ENCODE results near the gene ZNF165.
A peak's percentile ranks its signal among the peaks of the same experiment; 100 is the strongest.
"Not testable (repeated sequence)": the region's sequence is repeated elsewhere in the genome, so short reads cannot be mapped to it uniquely, and the experiment has no call there.

Gene ZNF165

DNA sequence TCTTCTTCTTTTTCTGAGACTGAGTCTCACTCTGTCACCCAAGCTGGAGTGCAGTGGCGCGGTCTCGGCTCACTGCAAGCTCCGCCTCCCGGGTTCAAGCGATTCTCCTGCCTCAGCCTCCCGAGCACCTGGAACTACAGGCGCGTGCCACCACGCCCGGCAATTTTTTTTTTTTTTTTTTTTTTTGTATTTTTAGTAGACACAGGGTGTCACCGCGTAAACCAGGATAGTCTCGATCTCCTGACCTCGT, at the start of gene ZNF165:
ZNF165 (plus strand) TSS at position 188 of the 250 bp plus-strand sequence. CDS start 4,913 bp downstream, outside the sequence.
- not testable (repeated sequence) for DNase-seq

DNA sequence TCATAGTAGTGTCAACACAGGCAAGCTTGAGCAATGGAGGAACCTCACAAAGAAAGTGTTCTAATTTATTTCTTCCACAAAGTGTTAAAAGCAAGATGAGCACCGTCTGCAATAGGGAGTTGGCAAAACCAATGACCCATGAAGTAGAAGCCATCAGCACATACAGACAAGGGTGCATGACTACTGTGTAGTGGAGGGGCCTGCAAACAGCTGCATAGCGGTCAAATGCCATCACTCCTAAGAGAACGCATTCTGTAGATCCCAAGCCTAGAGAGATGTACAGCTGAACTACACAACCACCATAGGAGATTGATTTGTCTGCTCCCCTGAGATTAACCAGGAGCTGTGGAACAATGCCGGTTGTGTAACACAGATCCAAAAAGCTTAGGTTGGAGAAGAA, 26.8 kb upstream of the ZNF165 start:
- DNase-seq, result no peak

DNA sequence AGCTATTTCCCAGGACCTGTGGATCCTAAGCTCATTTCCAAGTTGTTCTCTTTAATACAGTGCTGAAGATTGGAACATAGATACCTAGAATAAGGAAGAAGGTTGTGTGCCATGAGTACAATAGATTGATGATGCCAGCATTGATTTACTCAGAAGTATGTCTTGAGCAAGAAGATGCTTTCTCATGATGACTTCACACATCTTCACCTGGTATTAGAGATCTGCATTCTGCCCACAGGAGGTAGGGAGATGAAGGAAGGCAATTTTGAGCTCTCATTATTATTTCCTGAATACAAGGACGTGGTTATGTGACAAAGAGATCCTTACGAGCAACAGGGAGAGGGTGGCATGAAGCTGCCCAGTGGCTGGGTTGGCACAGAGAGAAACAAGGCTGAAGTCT, 20.0 kb upstream of the ZNF165 start:
- no peak for DNase-seq

DNA sequence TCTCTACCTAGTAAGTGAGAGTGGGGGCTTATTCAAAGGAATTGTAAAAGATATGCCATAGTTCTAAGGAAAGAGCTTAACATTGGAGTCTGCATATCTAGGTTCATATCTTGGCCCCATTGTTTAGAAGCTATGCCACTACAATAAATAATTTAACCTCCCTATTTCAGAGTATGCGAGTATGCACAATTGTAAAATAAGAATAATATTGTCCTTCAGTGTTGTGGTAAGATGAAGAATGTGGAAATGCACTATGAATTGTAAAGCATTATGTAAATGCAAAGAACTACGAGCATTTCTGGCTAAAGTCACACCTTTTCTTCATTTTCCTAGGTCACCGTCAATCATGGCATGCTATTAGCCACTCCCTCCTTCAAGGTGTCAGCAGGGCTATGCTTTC, 16.1 kb upstream of the ZNF165 start:
- DNase-seq, result no peak

DNA sequence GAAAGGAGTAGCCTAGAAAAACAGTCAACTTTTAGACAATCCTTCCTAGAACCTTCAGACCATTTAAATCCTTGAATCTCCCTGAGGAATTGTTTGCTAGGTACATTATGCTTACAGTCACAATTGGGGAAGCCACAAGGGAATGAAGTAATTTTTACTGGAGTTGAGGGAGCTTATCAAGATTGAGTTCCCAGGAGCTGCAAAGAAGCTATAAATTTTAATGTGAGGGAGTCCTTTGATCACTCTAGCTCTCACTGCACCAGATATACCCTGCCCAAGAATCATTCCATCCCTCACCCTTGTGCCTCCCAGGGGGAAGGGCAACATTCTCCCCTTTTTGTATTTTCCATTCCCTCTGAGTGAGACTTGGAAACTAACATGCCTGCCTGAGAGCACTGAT, 12.3 kb upstream of the ZNF165 start:
- no peak for DNase-seq

DNA sequence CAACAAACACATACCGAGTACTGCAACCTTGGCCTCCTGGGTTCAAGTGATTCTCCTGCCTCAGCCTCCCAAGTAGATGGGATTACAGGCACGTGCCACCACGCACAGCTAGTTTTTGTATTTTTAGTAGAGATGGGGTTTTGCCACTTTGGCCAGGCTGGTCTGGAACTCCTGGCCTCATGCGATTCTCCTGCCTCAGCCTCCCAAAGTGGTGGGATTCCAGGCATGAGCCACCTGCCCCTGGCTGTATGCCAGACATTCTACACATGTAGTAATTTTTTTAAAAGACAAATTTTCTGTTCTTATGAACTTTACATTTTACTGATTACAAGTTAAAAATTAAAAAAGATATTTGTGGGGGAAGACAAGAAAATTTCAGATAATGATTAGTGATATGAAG, 9.4 kb upstream of the ZNF165 start:
- DNase-seq, result not testable (repeated sequence)

DNA sequence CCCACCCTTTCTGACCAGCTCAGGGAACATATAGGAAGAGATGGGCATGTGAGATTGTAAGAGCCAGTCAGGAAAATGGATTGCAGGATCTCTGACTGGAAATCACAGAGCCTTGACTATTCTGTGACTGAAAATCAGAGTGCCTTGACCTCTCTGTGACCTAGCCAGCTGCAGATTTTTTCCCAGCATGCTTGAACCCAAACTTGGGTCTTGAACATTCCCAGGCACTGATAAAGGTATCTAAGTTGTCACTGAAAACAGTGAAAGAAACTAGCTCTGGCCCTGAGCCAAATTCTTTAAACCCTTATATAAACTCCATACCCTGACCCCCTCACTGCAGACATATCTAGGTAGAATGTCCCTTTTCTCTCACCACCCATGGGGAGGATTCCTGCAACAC, 2.3 kb upstream of the ZNF165 start:
- no peak for DNase-seq

DNA sequence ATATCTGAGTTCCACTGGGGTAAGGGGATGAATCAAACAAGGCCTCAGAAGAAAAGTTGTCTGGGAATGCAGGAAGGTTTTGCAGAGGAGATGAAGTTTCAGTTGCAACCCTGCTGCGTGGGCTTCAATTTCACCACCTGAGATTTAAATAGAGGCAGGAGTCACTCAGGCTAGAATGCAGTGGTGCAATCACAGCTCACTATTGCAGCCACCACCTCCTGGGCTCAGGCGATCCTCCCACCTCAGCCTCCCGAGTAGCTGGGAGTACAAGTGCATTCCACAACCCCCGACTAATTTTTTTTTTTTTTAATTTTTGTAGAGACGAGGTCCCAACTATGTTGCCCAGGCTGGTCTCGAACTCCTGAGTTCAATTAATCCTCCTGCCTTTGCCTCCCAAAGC, 1.5 kb upstream of the ZNF165 start:
- no peak for DNase-seq

DNA sequence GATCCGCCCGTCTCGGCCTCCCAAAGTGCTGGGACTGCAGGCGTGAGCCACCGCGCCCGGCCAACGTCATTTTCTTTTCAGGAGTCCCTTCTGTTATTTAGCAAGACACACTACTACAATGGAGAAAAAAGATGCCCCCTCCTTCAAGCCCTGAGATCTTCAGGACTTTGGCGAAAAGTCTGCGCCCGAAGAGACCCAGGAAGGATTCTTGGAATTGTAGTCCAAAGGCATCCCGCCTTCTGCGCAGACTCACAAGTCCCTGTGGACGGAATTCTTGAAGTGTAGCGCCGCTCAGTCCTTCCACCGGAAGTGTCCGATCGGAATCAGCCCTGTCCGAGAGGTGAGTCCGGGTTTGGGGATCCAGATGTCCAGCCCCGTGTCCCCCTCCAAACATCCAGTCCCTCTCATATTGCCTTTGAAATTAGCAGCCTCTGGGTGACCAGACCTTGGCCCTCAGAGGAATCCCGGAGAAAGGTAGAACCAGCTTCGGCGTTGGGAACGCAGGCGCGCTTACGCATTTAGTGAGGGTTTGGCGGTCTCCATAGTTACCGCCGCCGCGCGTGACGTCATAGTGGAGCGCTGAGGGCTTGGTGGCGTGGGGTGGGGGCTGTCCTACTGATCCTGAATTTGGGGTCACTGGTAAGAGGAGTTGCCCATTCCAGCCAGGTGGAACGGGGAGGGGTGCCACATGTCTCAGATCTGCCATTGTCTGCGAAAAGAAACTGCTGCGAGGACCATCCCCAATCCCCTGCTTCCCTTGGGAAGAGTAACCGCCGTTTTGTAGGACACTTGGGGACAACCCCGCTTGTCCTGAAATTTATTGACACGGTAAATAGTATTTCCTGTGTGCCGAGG, 490 bp downstream of the ZNF165 start:
- DNase-seq, result peak; percentile 94

DNA sequence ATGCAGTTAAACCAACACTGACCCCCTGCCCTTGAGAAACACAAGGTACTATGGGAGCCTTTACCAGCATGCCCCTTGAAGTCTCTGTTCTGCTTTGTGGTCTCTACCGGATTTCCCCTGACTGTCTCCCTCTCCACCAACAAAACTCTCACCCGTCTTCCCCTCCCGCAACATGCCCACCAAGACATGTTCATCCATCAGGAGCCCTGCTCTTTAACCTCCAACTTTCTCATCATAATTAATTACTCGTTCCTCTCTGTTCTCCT, 1.1 kb downstream of the ZNF165 start:
- DNase-seq, result no peak

DNA sequence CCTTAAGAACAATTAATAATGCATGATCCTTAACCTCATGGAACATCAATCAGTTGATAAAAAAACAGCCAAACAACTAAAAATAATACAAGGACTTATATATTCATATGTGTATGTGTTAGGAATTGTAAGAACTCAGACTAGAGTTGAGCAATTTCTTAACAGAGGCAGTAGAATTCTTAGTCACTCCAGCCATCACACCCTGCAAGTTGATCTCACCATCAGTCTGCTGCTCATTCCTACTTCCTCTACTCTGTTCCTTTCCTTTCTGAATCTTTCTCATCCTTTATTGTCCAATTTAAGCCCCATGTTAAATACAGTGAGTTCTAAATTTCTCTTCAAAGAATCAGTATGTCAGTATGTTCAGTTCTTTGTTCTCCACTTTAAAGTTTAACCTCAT, 2.6 kb downstream of the ZNF165 start:
- no peak for DNase-seq

DNA sequence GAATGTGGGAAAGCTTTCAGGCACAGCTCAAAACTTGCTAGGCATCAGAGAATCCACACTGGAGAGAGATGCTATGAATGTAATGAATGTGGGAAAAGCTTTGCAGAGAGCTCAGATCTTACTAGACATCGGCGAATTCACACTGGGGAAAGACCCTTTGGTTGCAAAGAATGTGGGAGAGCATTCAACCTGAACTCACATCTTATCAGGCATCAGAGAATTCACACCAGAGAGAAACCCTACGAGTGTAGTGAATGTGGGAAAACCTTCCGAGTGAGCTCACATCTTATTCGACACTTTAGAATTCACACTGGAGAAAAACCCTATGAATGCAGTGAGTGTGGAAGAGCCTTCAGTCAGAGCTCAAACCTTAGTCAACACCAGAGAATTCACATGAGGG, 8.7 kb downstream of the ZNF165 start:
- no peak for DNase-seq

DNA sequence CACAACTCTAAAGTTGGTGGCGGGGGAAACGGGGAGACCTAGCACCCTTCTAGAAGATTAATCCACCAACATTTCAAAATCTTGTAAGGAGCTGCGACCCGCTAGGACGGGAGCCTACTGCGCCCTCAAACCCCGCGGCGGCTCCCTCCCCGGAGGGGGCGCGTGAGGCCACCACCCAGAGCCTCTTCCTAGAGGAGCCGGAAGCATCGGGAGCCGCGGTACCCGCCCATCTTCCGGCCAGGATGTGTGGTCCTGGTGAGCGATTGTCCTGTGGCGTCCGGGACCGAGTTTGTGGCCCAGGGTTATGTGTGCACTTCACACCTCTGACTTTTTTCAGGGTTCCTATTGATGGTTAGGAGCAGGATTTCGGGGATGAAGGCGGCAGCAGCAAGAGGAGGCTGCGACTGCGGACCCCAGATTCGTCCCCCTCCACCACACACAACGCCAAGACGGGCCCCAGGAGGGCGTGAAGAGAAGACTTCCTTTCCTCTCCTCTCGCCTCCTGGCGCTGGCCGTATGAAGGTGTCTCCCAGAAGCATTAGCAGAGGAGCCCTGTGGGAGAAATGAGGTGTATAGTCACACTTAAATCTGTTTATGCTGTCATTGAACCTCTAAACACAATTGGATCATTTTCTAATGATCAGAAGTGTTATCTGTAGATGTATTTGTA, 10.7 kb downstream of the ZNF165 start:
- peak; percentile 29 for DNase-seq

DNA sequence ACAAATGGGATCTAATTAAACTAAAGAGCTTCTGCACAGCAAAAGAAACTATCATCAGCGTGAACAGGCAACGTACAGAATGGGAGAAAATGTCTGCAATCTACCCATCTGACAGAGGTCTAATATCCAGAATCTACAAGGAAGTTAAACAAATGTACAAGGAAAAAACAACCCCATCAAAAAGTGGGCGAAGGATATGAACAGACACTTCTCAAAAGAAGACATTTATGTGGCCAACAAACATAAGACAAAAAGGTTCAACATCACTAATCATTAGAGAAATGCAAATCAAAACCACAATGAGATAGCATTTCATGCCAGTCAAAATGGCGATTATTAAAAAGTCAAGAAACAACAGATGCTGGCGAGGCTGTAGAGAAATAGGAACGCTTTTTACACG, 21.9 kb downstream of the ZNF165 start:
- not testable (repeated sequence) for DNase-seq

DNA sequence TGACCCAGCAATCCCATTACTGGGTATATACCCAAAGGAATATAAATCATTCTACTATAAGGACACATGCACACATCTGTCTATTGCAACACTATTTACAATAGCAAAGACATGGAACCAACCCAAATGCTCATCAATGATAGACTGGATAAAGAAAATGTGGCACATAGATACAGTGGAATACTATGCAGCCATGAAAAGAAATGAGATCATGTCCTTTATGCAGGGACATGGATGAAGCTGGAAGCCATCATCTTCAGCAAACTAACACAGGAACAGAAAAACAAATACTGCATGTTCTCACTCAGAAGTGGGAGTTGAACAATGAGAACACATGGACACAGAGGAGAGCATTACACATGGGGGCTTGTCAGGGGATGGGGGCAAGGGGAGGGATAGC, 22.3 kb downstream of the ZNF165 start:
- DNase-seq, result not testable (repeated sequence)

DNA sequence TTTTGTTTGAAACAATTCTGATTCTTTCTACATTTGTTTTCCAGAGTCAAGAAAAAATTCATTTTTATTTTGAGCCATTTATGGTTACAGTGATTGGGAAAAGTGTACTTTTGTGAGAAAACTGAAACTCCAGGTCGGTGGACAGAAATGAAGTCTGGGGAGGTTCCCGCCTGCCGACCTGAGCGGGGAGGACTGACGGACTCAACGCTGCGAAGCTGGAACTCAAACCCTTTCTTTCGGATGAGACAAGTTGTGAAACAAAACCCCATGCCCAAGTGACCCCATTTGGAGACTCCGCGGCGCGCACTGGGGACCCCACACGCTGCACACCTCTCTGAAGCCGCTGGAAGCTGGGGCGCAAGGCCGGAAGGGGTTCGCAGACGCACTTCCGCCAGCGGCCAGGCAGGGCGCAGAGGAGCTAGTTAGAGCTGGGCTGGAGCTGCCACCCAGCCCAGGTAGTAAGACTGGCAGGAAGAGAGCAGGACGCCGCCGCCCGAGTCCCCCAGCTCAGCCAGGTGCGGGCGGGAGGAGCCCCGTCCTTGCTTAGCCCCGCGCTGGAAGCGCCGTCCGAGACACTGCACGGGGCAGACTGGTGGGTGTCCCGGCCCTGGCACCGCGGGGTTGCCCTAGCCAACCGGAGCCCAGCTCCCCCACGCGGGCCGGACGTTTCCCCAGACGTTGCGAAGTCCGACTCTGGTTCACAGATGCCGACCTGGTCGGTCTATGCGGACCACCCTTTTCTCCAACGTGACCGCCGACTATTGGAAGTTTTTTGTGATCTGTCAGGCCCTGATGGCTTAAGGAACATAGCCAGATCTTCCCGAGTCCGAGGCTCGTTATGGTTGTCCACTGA, 24.2 kb downstream of the ZNF165 start:
- DNase-seq, result peak; percentile 76

DNA sequence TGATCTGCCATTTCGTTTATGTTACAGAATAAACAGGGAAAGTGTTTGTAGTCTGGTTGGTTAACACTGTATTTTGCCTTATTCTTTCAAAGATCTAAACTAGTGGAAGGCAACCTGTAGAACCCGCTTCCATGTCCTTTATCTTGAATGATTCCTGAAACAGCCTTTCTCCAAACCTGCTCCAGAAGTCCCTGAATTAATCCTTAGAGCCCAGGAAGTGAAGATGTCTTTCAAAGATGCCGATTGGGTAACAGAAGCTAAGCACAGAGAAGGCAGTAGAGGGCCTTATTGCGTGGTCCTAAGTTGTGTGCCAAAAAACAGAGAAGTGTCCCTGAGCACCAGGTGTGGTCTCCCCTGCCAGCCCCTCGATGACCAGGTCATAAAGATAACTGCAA, 24.9 kb downstream of the ZNF165 start:
- DNase-seq, result peak; percentile 32

DNA sequence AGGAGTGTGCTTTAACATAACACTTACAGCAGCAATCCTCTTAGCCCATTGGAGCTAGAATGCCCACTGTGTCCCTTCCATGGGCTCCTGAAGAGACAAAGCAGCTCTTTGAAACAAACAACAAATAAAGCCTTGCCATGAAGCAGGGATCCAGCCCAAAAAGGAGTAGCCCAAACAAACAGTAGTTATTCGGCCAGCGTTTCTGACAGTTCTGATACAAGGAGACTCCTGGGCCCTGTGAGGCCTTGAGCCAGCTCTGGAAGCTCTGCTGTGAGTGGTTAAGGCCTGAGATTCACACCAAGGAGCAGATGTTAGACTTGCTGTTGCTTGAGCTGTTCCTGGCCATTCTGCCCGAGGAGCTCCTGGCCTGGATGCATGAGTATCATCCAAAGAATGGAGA, 27.1 kb downstream of the ZNF165 start:
- DNase-seq, result no peak

DNA sequence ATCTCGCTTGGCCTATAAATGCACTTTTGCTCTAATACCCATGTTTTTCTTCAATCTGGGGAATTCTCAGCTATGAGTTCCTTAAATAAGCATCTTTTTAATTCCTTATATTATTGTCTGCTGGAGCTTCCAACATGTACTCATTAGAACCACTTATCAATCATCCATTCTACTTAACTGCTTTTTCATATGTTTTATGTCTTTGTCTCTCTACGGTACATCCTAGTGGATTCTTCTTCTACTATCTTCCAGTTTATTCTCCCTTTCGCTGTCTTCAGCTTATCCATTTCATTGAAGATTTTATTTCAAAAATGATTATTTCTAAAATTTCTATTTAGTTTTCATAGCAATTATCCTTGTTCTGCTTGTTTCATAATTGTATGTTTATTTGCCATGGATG, 31.6 kb downstream of the ZNF165 start:
- DNase-seq, result no peak

DNA sequence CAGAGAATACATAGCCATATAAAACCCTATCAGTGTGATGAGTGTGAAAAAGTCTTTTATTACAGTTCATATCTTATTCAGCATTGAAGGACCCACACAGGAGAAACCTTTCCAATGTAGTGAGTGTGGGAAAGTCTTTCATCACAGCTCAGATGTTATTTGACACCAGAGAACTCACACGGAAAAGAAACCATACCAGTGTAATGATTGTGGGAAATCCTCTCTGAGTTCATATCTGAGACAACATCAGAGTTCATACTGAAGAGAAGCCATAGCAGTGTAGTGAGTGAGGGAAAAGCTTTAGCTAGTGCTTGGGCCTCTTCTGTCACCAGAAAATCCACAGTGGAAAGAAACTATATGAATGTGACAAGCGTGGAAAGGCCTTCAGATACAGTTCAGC, 35.4 kb downstream of the ZNF165 start:
- no peak for DNase-seq

DNA sequence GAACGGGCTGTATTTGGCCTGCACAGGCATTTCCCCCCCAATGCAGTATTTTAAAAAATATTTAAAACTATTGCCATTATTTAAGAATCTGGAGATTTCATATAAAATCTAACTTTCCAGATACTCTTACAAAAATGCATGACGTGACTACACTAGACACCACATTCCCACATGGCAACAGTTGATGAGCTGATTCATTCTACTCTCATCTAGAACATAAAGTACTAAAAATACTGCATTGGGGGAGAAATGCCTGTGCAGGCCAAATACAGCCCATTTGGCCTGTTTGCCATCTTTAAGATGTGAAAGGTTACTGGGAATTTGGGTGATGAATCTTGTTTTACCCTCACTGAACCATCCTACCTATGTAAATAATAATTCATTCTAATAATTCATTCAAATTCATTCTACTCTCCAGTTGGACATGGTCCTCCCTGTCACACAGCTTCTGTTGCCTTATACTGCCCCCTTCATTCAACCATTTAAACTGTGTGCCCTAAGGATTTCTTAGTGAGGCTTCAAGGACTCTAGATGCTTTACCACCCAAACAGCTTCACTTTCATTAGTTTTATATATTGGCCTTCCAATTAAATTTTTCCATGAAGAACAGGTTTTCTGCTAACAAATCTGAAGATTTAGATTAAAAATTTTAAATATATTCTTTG, 37.1 kb downstream of the ZNF165 start:
- no peak for DNase-seq

DNA sequence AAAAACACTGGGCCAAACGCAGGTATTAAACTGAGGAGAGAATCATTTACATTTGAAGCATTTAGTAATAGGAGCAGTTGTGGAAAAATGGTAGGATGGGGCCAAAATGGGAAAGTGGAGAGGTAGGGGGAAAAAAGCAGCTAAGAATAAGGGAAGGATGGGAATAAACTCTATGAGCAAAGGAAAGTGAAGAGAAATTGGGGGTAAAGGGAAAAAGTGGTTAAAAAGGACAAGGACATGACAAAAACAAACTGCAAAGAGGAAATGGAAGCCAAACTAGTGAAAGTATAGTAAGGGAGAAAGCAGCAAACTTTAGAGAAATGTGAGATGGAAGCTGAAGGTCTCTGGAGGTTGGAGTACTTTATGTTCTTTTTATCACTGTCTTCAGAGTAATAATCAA, 37.8 kb downstream of the ZNF165 start:
- no peak for DNase-seq

DNA sequence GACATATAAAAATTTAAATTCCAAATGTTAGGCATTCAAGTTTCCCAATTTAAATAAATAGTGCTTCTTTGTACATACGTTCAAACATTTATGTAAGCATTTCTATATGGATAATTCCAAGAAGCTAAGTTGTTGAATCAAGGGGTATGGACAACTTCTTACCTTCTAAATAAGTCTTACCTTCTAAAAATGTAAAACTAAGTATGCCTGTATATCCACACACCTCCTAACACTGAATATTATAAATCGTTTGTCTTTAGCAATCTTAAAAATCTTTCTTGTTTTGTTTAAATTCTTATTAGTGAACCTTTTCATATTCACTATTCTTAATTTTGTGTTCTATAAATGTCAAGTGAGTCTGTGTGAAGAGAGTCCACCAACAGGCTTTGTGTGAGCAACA, 41.5 kb downstream of the ZNF165 start:
- DNase-seq, result no peak

DNA sequence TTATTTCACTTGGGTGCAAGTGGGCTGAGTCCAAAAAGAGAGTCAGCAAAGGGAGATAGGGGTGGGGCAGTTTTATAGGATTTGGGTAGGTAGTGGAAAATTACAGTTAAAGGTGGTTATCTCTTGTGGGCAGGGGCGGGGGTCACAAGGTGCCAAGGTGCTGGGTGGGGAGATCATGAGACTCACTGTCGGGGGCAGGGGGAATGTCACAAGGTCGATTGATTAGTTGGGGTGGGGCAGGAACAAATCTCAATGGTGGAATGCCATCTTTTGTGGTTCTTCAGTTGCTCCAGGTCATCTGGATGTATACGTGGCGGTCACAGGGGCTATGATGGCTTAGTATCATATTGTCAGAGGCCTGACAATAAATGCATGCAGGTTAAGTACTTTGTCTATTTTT, 41.9 kb downstream of the ZNF165 start:
- not testable (repeated sequence) for DNase-seq
